Ovary (tissue), 9 donors: ENCODE results near the gene OPRD1. TPM values are rescaled to one million over a fixed set of nuclear protein-coding genes. Genes with fewer than 3 reads are reported as not detected.
"Not testable (repeated sequence)": the region's sequence is repeated elsewhere in the genome, so short reads cannot be mapped to it uniquely, and the experiment has no call there.

Experiments used
- DNase-seq, 5 donors: peaks; one replicate each; pipeline ENCODE4 v3.0.0-alpha.2; 2019 to 2020
- H3K27ac ChIP-seq, 2 donors: fragments of 200-600 bp; one replicate each; pipeline versions ENCODE4 v1.5.1 to v1.8.0; 2019 to 2022
- H3K27me3 ChIP-seq: fragments of 200-600 bp; one replicate; pipeline ENCODE4 v1.8.0; 2022
- H3K36me3 ChIP-seq: fragments of 200-600 bp; sonication (generic); one replicate; pipeline ENCODE4 v1.5.1; 2019
- H3K4me1 ChIP-seq: one replicate; pipeline ENCODE4 v1.8.1; 2013; ENCODE audit warnings: mild to moderate bottlenecking, moderate library complexity; ENCODE audit not compliant: insufficient read depth
- H3K4me3 ChIP-seq: fragments of 200-600 bp; sonication (generic); one replicate; pipeline ENCODE4 v1.5.1; 2017
- H3K9me3 ChIP-seq, 2 donors: fragments of 200-600 bp in 1 of 2; sonication (generic) in 1 of 2; one replicate each; pipeline versions ENCODE4 v1.5.1 to v1.8.1; 2013 to 2019; ENCODE audit warnings: mild to moderate bottlenecking in 1 of 2, moderate library complexity in 1 of 2
- EP300 ChIP-seq: sonication (generic); formaldehyde crosslinking; IDR thresholded peaks from one replicate; pipeline ENCODE4 v1.6.1; 2017; ENCODE audit warnings: antibody characterized with exemption
- POLR2A ChIP-seq: fragments of 450-650 bp; IDR thresholded peaks from one replicate; pipeline ENCODE4 v1.6.1; 2017; ENCODE audit warnings: antibody characterized with exemption, mild to moderate bottlenecking, moderate library complexity
- WGBS, 3 donors: extraction: QIAGEN DNeasy Blood & Tissue Kit in 1 of 3; methylation state at CpG; one replicate each; pipeline versions ENCODE4 v1.1.5 to v1.1.7; 2013 to 2017; 5-methylcytosine and 5-hydroxymethylcytosine counted together
- intact Hi-C, 4 donors: fragments of 100-400 bp; cut with DNase I; formaldehyde crosslinking; loops; one replicate each; pipeline versions ENCODE4 v1.11.0 to v1.15.1; 2022 to 2023
- polyA plus RNA-seq, 2 donors: library from polyadenylated mRNA; stranded (reverse); fragments of 200-250 nt in 1 of 2; fragments of 350-450 nt in 1 of 2; fragmentation: Illumina TruSeq in 1 of 2; extraction: RNeasy Lipid Tissue Mini Kit (QIAGEN cat#74804) in 1 of 2; gene quantifications; one replicate each; pipeline ENCODE4 v1.2.3, GENCODE V29; 2013 to 2014
- total RNA-seq, 7 donors: library from RNA; depleted of rRNA in 2 of 7; stranded (reverse); fragments of >200 nt in 2 of 7; fragmentation: NEBNext Ultra II Directional in 3 of 7; extraction: Animal tissue kit (Norgen Biotek cat#: 25700) in 3 of 7; gene quantifications; one replicate each; pipeline versions ENCODE4 v1.1.0 to v1.2.4, GENCODE V29; 2016 to 2023
- TF ChIP-seq, protein P1 (sequence below), 3 donors: fragments of 450-650 bp in 2 of 3; fragments of 200-600 bp in 1 of 3; IDR thresholded peaks; one replicate each; pipeline versions ENCODE4 v1.5.1 to v1.8.0; 2016 to 2022; ENCODE audit warnings: antibody characterized with exemption in 3 of 3, mild to moderate bottlenecking in 1 of 3
- donor health status: DM: no; HTN: no; CAD: no; lungs with moderate emphysema.
- donor health status: DM: no; HTN: no; CAD: no.
- donor health status: Bipolar disorder and iron deficiency.
- donor health status: DM: yes; HTN: yes; CAD: no.
- donor health status: DM: no; HTN: no; CAD: no.
- donor health status: DM: yes; HTN: yes; CAD: no.

Gene OPRD1
- total and polyA plus RNA-seq, 9 donors = 0.02 TPM; not detected in 8

DNA sequence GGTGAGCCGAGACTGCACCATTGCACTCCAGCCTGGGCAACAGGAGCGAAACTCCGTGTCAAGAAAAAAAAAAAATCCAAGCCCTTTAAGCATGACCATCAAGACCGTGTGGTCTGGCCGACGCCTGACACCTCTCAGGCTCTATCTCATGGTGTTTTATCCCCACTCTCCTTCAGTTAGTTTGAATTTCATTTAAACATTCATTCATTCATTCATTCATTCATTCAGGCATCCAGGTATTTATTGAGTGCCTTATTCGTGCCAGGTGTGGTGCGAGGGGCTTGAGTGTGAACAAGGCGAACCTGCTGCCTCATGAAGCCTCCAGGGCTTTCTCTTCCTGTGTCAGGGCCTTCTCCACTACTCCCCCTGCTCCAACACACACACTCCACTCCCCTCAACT is 22.6 kb upstream of the OPRD1 start:
- TF ChIP-seq EP300 (no peak), POLR2A (no peak)
- TF ChIP-seq, protein P1, sequence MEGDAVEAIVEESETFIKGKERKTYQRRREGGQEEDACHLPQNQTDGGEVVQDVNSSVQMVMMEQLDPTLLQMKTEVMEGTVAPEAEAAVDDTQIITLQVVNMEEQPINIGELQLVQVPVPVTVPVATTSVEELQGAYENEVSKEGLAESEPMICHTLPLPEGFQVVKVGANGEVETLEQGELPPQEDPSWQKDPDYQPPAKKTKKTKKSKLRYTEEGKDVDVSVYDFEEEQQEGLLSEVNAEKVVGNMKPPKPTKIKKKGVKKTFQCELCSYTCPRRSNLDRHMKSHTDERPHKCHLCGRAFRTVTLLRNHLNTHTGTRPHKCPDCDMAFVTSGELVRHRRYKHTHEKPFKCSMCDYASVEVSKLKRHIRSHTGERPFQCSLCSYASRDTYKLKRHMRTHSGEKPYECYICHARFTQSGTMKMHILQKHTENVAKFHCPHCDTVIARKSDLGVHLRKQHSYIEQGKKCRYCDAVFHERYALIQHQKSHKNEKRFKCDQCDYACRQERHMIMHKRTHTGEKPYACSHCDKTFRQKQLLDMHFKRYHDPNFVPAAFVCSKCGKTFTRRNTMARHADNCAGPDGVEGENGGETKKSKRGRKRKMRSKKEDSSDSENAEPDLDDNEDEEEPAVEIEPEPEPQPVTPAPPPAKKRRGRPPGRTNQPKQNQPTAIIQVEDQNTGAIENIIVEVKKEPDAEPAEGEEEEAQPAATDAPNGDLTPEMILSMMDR (IDR thresholded peaks at IDR 0.05) = no peak
- no peak for DNase-seq
- Histone ChIP-seq H3K9me3 (no peaks in the 10 kb centered on the region), H3K4me1 (no peaks in the 10 kb centered on the region), H3K27ac (no peak overlapping the region), H3K27me3 (no peaks in the 10 kb centered on the region), H3K4me3 (no peak overlapping the region), H3K36me3 (no peaks in the 10 kb centered on the region)
- 87 to 94% (median 91%) methylated on average over 9 of the region's 9 CpGs for WGBS, 3 donors
- intact Hi-C loops = loop anchor here in 3 of 4 donors (5.0 to 10.0 kb wide), 3 partner anchors 83 to 415 kb away; no protein-coding TSS in a partner anchor

DNA sequence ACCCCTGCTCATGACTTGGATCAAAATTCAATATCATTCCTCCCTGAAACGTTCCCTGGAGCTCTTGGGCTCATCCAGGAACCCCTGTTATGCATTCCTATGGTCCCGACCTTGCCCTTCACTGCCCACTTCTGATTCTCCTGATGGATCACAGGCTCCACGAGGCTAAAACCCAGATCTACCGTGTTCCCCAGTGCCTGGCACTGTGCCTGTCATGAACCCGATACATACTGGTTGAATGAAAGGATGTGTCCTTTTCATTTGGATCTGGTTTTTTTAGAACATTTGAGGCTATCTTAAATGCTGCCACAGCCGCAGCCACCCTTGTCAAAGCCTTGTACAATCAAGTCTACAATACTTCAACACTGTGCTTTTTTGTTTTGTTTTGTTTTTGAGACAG is 22.2 kb upstream of the OPRD1 start:
- intact Hi-C loops = loop anchor here (5.0 to 10.0 kb wide), 5 partner anchors 75 to 415 kb away; no protein-coding TSS in a partner anchor
- WGBS, 3 donors = 44 to 58% (median 45%) methylated on average over 6 of the region's 6 CpGs
- H3K27me3 ChIP-seq = no peaks in the 10 kb centered on the region
- DNase-seq = no peak
- H3K36me3 ChIP-seq = no peaks in the 10 kb centered on the region
- TF ChIP-seq EP300 = no peak
- no peak for TF ChIP-seq POLR2A
- no peak overlapping the region for H3K27ac ChIP-seq
- H3K4me3 ChIP-seq = no peak overlapping the region
- H3K4me1 ChIP-seq = no peaks in the 10 kb centered on the region
- H3K9me3 ChIP-seq = no peaks in the 10 kb centered on the region

DNA sequence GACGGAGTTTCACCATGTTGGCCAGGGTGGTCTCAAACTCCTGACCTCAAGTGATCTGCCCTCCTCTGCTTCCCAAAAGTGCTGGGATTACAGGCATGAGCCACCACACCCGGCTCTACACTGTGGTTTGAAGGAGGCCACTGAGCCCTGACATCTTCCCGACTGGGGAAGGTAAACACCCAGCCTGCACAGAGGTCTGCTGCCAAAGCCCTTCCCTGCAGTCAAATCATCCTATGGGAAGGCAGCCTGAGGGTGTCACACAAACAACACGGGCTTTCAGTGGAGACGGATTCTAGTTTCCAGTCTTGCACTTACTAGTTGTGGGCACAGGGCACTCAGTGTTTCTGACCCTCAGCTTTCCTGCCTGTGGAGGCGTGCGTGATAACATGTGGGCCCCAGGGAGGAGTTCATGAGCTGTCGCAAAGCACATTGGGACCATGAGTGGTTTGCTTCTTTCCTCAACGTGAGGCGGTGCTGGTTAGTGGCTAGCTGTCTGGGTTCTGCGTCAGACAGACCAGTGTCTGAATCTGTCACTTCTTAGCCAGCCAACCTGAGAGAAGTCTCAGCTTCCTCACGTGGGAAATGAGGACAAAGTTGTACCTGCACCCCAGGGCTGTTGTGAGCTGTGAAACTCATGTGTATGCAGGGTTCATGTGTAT is 21.5 kb upstream of the OPRD1 start:
- H3K4me1 ChIP-seq = no peaks in the 10 kb centered on the region
- TF ChIP-seq, protein P1 (IDR thresholded peaks at IDR 0.05) = no peak
- no peak for TF ChIP-seq POLR2A
- no peak for TF ChIP-seq EP300
- no peak overlapping the region for H3K27ac ChIP-seq
- H3K4me3 ChIP-seq = no peak overlapping the region
- H3K36me3 ChIP-seq = no peaks in the 10 kb centered on the region
- intact Hi-C loops = loop anchor here in 2 of 4 donors (5.0 to 10.0 kb wide), 2 partner anchors 74 to 77 kb away; no protein-coding TSS in a partner anchor
- no peaks in the 10 kb centered on the region for H3K27me3 ChIP-seq
- no peaks in the 10 kb centered on the region for H3K9me3 ChIP-seq
- WGBS, 3 donors = 51 to 61% (median 55%) methylated on average over 12 of the region's 12 CpGs
- DNase-seq = no peak

DNA sequence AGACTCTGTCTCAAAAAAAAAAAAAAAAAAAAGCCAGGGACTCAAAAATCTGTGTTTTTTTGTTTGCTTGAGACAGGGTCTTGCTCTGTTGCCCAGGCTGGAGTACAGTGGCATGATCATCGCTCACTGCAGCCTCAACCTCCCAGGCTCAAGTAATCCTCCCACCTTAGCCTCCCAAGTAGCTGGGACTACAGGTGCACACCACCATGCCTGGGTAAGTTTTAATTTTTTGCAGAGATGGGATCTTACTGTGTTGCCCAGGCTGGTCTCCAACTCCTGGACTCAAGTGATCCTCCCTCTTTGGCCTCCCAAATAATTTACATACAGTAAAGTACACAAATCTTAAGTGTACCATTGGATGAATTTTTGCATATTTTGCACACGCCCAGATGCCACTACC is 20.0 kb upstream of the OPRD1 start:
- not testable (repeated sequence) for H3K9me3 ChIP-seq

DNA sequence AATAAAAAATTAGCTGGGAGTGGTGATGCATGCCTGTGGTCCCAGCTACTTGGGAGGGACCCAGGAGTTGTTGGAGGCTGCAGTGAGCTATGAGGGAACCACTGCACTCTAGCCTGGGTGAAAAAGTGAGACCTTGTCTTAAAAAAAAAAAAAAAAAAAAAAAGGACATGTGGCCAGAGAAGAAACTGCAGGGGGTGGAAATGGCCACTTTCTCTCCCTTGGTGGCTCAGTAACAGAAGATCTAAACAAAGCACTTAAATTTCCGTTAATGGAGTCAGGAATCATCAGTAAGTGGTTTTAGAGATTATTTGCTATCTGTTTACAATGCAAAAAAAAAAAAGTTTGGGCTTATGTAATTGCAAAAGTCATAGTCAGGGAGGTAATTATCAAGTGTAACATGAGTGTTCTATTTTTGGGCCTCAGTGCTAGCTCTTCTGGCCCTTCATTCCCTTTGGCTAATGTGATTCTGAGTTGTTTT is 19.3 kb upstream of the OPRD1 start:
- intact Hi-C loops = loop anchor here in 2 of 4 donors (5.0 to 10.0 kb wide), 2 partner anchors 72 to 75 kb away; no protein-coding TSS in a partner anchor
- WGBS, 3 donors = 82 to 84% (median 82%) methylated on average over 1 of the region's 1 CpG

More for the DNA sequence above, 20.0 kb upstream of the OPRD1 start:
- not testable (repeated sequence) for H3K4me3 ChIP-seq, H3K27me3 ChIP-seq, DNase-seq, H3K27ac ChIP-seq, H3K4me1 ChIP-seq, H3K36me3 ChIP-seq
- 89 to 93% (median 90%) methylated on average over 2 of the region's 2 CpGs for WGBS, 3 donors
- intact Hi-C loops = loop anchor here in 2 of 4 donors (5.0 to 10.0 kb wide), 2 partner anchors 73 to 75 kb away; no protein-coding TSS in a partner anchor

DNA sequence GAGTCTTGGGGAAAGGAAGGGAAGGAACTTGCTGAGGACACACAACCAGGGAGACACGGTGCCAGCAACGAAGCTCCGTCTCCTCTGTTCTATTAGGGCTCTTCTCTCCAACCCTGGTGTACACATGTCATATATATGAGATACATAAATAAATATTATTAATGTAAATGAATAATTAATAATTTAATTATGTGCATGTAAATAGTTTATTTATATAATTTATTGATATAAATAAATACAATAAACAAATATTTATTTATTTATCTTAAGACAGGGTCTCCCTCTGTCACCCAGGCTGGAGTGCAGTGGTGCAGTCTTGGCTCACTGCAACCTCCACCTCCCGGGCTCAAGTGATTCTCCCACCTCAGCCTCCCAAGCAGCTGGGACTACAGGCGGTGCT is 17.4 kb upstream of the OPRD1 start:
- not testable (repeated sequence) for DNase-seq, H3K9me3 ChIP-seq, H3K27me3 ChIP-seq, H3K4me3 ChIP-seq, H3K4me1 ChIP-seq, H3K27ac ChIP-seq, H3K36me3 ChIP-seq
- WGBS, 3 donors = 92 to 93% (median 93%) methylated on average over 5 of the region's 5 CpGs
- intact Hi-C loops = loop anchor here in 2 of 4 donors (5.0 to 10.0 kb wide), 2 partner anchors 70 to 73 kb away; no protein-coding TSS in a partner anchor

More for the DNA sequence above, 19.3 kb upstream of the OPRD1 start:
- Histone ChIP-seq H3K27ac (no peak overlapping the region), H3K4me3 (no peak overlapping the region), H3K27me3 (no peaks in the 10 kb centered on the region), H3K4me1 (no peaks in the 10 kb centered on the region), H3K9me3 (no peaks in the 10 kb centered on the region), H3K36me3 (no peaks in the 10 kb centered on the region)
- TF ChIP-seq POLR2A (no peak), EP300 (no peak)
- TF ChIP-seq, protein P1 (IDR thresholded peaks at IDR 0.05) = no peak
- no peak for DNase-seq
